ENCODE data around the gene ALDH3B2.

- TF ChIP-seq, protein P1, sequence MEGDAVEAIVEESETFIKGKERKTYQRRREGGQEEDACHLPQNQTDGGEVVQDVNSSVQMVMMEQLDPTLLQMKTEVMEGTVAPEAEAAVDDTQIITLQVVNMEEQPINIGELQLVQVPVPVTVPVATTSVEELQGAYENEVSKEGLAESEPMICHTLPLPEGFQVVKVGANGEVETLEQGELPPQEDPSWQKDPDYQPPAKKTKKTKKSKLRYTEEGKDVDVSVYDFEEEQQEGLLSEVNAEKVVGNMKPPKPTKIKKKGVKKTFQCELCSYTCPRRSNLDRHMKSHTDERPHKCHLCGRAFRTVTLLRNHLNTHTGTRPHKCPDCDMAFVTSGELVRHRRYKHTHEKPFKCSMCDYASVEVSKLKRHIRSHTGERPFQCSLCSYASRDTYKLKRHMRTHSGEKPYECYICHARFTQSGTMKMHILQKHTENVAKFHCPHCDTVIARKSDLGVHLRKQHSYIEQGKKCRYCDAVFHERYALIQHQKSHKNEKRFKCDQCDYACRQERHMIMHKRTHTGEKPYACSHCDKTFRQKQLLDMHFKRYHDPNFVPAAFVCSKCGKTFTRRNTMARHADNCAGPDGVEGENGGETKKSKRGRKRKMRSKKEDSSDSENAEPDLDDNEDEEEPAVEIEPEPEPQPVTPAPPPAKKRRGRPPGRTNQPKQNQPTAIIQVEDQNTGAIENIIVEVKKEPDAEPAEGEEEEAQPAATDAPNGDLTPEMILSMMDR (IDR thresholded peaks at IDR 0.05) = no peak
- TF ChIP-seq POLR2A (IDR thresholded peaks at IDR 0.05) = no peak
These were observed 32.0 kb downstream of the ALDH3B2 start for GRCh38 chr11:67642173-67643120.

Data from tibial nerve (tissue), 3 donors.